GM12892 (cell line): ENCODE measurements around the gene PHEX.

Experiments used
- DNase-seq: peaks from one replicate; pipeline ENCODE4 v3.0.0; 2011; ENCODE audit not compliant: insufficient read length
- FAIRE-seq: peaks from 2 replicates; lab custom pipeline; 2011; peaks lifted over from hg19 to GRCh38; lab: Jason Lieb, UNC
- POLR2A ChIP-seq: IDR thresholded peaks from 2 replicates; pipeline ENCODE4 v1.6.1; 2011; ENCODE audit warnings: low read depth, low read length, control low read depth
- POLR2AphosphoS5 ChIP-seq: IDR thresholded peaks from 2 replicates; pipeline ENCODE4 v1.6.1; 2011; ENCODE audit warnings: low read depth, low read length, control low read depth
- TAF1 ChIP-seq: IDR thresholded peaks from 2 replicates; pipeline ENCODE4 v1.6.1; 2011; ENCODE audit warnings: low read depth, mild to moderate bottlenecking, control low read depth, low read length, borderline replicate concordance

The PHEX gene

DNA sequence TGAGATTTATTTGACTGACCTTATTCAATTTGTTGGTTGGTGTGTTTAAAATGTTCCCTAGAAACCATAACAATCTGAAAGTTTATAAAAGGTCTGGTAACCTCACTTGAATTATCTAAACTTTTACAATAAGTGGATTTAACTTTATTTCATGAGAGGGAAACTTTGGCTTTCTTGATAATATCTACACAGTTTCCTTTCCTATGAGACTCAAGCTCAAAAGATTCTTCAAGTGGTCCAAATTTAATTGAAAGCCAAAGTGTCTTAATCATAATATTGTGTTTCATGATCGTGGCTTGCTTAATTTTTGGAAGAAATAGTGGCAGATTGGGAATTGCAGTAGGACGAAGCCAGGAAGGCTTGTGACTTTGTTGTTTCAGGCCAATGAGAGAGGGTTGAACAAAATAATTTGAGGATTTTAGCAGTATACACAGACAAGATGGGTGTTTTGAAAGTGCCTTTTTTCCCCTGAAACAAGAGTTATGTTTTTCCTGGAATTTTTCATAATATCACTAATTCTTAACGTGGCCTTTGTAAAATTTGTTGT is 55.0 kb downstream of the PHEX start:
- DNase-seq (no peak), FAIRE-seq (no peak)
- no peak for TF ChIP-seq POLR2AphosphoS5
- TF ChIP-seq TAF1 = no peak

DNA sequence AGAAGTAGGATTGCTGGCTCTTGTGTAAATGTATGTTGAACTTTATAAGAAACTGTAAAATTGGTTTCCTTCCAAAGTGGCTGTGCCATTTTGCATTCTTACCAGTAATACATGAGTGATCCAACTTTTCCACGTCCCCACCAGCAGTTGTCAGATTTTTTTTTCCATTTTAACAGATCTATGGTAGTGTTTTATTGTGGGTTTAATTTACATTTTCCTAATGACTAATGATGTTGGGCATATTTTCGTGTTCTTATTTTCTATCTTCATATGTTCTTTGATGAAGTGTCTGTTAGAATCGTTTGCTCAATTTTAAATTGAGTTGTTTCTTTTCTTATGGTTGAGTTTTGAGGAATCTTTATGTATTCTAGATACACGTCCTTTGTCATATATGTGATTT is 56.2 kb downstream of the PHEX start:
- FAIRE-seq = no peak
- TF ChIP-seq POLR2AphosphoS5 (no peak), POLR2A (no peak), TAF1 (no peak)
- no peak for DNase-seq

DNA sequence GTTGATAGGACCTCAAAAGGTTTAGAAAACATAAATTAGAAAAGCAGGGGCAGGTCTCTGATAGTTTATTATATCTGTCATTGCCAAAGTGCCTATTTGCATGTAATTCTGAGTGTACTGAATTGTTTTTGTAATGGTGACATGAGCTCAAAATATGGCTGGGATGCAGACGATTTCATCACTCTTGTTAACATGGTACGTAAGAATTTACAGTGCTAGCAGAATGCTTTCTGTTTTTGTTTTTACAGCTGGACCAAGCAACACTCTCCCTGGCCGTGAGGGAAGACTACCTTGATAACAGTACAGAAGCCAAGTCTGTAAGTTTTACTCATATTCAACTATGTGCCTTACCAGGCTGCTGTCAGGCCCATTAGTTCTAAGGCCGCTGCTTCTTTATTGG is 58.1 kb downstream of the PHEX start:
- TF ChIP-seq POLR2AphosphoS5 (no peak), TAF1 (no peak), POLR2A (no peak)
- DNase-seq (no peak), FAIRE-seq (no peak)

DNA sequence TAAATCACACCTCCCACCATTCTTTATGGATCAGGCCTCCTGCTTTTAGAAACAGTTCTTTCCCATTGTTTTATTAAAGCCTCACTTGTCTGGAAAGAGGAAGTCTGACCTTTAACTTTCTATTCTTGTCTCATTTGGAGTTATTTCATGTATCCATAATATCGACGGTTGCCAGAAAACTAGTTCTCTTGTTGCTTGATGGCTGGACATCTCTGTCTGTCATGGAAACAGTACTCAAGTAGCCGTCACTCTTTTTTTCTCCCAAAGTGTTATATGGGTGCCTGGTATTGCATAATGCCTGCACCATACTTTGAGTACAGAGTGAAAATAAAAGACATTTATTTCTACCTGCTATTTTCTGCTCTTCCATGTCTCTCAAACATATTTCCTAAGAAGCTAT is 61.4 kb downstream of the PHEX start:
- DNase-seq = no peak
- TF ChIP-seq POLR2A = no peak
- no peak for TF ChIP-seq POLR2AphosphoS5
- no peak for TF ChIP-seq TAF1
- no peak for FAIRE-seq

DNA sequence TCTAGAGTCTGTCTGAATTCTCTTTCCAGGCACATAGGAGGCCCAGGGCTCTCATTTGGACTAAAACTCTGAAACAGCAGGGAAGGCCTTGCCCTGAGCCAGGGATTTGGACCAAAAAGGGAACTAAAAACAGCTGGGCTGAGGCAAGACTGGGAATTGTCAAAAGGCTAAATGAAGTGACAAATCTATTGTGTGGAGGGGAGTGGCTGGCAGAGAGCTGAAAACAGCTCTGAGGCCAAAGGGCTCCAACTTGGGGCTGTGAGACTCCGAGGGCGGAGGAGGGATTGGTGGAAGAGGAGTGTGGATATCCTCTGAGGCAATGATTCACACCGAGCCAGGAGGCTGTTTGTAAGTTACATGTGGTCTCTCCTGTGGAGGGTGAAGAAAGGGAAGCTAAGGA is 63.2 kb downstream of the PHEX start:
- TF ChIP-seq POLR2AphosphoS5 (no peak), TAF1 (no peak), POLR2A (no peak)
- DNase-seq (no peak), FAIRE-seq (no peak)

DNA sequence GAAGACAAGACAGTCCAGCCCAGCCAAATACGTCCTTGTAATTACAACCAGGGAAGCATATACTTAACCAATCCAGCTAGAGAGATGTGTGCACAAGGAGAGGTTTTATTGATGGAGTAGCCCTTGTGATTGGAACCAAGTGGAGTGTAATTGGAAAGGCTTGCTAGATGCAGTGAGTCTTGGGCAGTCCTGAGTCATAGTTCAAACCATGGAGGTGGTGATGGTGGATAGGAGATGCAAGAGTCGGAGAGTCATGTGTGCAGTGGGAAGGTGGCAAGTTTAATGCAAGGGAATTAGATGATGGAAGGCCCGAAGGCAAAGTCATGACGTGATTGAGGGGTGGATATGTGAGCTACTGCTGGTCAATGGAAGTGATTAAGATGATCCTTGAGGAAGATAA is 63.7 kb downstream of the PHEX start:
- no peak for TF ChIP-seq TAF1
- TF ChIP-seq POLR2A = no peak
- no peak for TF ChIP-seq POLR2AphosphoS5
- no peak for FAIRE-seq
- DNase-seq = no peak

DNA sequence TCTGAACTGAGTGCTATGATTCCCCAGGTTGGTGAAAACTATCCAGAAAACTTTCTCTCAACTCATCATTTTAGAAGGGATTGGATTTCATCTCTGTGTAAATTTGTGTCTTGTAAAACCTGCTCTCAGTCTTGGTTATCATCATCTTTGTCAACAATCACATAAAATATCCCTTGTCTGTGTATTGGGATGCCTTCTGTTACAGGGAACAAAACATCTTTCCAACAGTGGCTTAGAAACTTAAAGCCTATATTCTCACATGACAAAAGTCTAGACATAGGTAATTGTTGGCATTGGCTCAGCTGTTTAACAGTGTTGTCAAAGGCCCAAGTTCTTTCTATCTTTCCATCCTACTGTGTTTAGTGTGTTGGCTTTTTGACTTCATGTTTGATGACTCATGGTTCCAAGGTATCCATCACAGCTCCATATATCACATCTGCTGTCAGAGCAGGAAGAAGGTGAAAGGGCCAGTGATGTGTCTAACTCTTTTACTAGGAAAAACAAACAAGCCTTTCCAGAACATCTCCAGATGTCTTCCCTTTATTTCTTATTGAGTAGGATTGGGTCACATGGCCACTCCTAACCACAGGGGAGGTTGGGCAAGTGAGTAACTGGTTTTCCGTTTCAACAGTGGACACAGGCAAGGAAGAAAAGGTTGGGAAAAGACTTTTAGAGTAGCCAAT is 65.0 kb downstream of the PHEX start:
- DNase-seq (no peak), FAIRE-seq (no peak)
- TF ChIP-seq TAF1 (no peak), POLR2A (no peak), POLR2AphosphoS5 (no peak)

DNA sequence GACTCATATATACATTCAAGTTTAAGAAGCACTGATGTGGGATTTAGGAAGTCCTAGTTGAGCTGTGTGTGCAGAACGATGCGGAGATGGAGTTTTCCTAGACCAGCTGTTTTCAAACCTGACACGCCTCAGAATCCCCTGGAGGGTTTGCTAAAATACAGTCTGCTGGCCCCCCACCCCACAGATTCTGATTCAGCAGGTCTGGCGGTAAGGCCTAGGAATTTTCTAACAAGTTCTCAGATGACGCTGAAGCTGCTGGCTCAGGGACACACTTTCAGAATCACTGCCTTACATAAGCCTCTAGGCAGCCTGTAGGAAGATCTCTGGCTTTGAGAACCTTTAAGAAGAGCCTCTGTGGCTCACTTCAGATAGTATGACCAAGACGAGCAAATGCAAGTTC is 73.1 kb downstream of the PHEX start:
- FAIRE-seq = no peak
- DNase-seq = no peak
- TF ChIP-seq POLR2A (no peak), TAF1 (no peak), POLR2AphosphoS5 (no peak)

DNA sequence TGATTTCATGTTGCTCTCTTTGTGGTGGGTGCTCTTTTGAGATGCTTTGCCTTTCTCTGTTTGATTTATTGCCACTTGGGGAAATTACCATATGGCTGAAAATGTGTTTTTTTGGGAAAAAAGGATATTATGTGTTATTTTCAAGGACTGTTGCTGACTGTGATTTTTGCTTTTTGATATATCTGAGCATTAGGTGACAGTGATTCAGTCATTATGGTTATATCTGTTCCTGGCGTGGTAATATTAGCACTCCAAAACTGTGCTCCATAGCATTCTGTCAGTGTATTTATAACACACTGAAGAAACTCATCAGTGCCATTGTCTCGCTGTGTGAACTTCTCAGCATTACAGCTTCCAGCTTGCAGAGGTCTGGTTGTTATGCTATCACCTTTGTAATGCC is 73.8 kb downstream of the PHEX start:
- TF ChIP-seq TAF1 = no peak
- no peak for TF ChIP-seq POLR2A
- FAIRE-seq = no peak
- DNase-seq = no peak

DNA sequence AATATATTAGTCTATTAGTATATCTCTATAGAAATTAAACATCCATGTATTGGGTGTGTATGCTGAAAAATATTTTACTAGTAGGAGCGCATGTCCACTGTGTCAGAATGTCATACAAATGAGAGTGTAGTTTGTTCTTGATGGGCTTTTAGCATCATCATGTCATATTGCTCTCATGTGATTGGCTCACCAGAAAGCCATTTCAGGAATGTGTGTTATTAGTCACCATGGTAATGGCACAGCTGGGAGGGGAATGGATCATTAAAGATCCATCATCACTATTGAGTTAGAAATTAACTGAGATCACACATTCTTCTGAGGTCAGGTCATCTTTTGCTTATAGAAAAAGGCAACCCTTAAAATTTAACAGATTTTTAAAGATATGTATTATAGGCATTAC is 77.3 kb downstream of the PHEX start:
- FAIRE-seq (peak; percentile 33), DNase-seq (no peak)
- TF ChIP-seq POLR2A = no peak
- no peak for TF ChIP-seq TAF1
- no peak for TF ChIP-seq POLR2AphosphoS5

DNA sequence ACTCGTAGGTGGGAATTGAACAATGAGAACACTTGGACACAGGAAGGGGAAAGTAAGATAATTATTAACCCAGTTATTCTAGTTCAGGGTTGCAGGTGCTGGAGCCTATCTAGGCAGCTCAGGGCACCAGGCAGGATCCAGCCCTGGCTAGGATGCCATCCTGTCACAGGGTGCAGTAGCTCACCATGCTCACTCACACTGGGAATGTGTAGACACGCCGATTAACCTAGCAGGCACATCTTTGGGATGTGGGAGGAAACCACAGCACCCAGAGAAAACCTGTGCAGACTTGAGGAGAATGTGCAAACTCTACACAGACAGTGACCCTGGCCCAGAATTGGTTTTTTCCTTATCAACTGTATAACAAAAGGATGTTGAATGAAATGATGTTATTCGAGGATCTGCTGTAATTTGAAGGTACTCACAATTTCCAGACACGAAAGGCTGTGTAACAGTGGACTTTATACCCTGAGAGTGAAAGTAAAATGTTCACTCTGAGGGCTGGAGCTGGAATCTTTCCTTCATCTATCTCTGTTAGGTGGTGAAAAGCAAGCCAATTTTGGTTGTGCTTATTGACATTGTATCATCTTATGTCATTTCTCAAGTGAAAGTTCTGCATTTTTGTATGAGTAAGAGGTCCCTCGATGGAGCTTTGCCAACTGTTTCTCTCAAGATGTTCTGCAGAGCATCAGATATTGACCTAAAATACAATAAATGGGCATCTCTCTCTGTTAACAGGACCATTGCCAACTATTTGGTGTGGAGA is 78.8 kb downstream of the PHEX start:
- no peak for FAIRE-seq
- no peak for TF ChIP-seq POLR2AphosphoS5
- TF ChIP-seq TAF1 = no peak
- TF ChIP-seq POLR2A = no peak
- DNase-seq = no peak

DNA sequence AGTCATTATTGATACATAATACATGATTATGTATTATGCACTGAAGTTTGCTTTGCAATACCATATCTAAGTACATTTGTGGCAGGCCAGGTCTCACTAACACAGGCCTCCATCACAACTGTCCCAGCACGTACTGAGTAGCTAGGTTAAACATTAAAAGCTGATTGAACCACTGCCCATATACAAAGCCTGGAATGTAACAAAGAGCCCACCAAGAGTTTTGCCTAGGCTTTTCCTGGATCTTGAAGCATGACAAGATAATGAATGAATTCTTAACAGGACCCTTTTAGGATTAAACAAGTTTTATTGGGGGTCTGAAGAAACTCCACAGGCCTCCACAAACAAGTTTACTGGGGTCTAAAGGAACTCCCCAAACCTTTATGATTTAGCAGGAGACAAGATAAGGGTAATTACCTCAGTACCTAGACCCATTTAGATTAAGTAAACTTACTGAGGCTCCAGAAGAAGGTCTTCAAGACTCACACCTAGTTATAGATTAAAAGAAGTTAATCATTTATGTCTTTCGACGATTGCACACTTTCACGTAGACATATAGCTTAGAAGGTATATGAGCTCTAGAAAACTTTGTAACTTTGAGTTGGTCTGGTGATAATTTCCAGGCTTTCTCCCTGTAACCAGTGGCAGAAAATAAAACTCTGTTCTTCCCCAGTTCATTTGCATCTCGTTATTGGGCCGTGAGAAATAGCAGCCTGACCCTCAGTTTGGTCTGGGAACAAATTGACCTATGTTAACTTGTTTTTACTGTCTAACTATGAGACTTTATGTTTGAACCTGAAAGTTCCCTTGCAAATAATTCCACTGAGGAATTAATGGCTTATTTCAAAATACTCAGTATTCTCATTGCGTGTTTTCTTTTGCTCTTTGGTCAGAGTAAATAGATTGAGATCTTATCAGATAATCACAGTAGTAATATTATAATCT is 84.8 kb downstream of the PHEX start:
- FAIRE-seq = no peak
- TF ChIP-seq TAF1 (no peak), POLR2A (no peak), POLR2AphosphoS5 (no peak)
- DNase-seq = no peak
